Immature natural killer cell (primary cell): Measurements from ENCODE around the gene PIK3C2G. TPM values are rescaled to one million over a fixed set of nuclear protein-coding genes. Genes with fewer than 3 reads are reported as not detected.

Experiments used
- DNase-seq, 3 donors: peaks; one replicate each; pipeline ENCODE4 v3.0.0; 2022; ENCODE audit warnings: mixed read lengths in 1 of 3
- H3K27ac Mint-ChIP-seq, 6 donors: one replicate each; pipeline ENCODE4 v1.8.0; 2020; ENCODE audit warnings: mixed read lengths in 6 of 6, mild to moderate bottlenecking in 5 of 6, inconsistent platforms in 4 of 6, moderate library complexity in 3 of 6
- H3K27me3 Mint-ChIP-seq, 3 donors: one replicate each; pipeline ENCODE4 v1.8.0; 2020 to 2021; ENCODE audit warnings: low read depth in 3 of 3, mild to moderate bottlenecking in 3 of 3, mixed read lengths in 3 of 3, moderate library complexity in 3 of 3, inconsistent platforms in 1 of 3
- H3K36me3 Mint-ChIP-seq, 3 donors: one replicate each; pipeline ENCODE4 v1.8.0; 2020; ENCODE audit warnings: mixed read lengths in 3 of 3, inconsistent platforms in 2 of 3, mild to moderate bottlenecking in 2 of 3
- H3K4me1 Mint-ChIP-seq, 2 donors: one replicate each; pipeline ENCODE4 v1.8.0; 2020; ENCODE audit warnings: inconsistent platforms in 2 of 2, mild to moderate bottlenecking in 2 of 2, mixed read lengths in 2 of 2, moderate library complexity in 1 of 2
- H3K4me3 Mint-ChIP-seq, 5 donors: one replicate each; pipeline ENCODE4 v1.8.0; 2020; ENCODE audit warnings: mild to moderate bottlenecking in 5 of 5, mixed read lengths in 5 of 5, inconsistent platforms in 3 of 5, moderate library complexity in 3 of 5
- H3K9me3 Mint-ChIP-seq, 6 donors: one replicate each; pipeline ENCODE4 v1.8.0; 2020; ENCODE audit warnings: mild to moderate bottlenecking in 6 of 6, mixed read lengths in 6 of 6, inconsistent platforms in 4 of 6, moderate library complexity in 3 of 6
- polyA plus RNA-seq, 3 donors: library from polyadenylated mRNA; unstranded; fragments of 300-500 nt; fragmentation: Illumina TruSeq; gene quantifications; one replicate each; pipeline ENCODE4 v1.2.3, GENCODE V29; 2021

The PIK3C2G gene
- polyA plus RNA-seq, 3 donors from 2014 or later, result not detected

DNA sequence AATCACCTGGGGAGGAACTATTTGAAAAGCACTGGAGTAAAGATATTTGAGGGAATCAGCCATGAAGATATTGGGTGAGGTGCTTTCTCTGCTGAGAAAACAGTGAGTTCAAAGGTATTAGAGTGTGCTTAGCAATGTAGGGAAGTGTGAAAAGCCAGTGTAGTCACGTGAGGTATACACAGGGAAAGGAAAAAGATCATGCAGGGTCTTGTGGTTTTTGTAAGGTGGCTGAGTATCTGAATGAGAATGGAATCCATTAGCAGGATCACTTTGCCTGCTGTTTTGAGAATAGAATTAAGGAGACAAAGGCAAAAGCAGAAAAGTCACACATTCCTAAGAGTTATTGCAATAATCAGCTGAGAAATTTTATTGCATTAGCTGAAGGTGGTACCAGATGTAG, 193.0 kb downstream of the PIK3C2G start:
- H3K27ac Mint-ChIP-seq, result no peak overlapping the region
- no peak for DNase-seq
- peaks cover 11 to 43% (median 20%) of the 10 kb centered on the region in 6 donors for H3K9me3 Mint-ChIP-seq
- no peaks in the 10 kb centered on the region for H3K4me1 Mint-ChIP-seq
- peaks cover 0 to 3% (median 0%) of the 10 kb centered on the region in 3 donors for H3K27me3 Mint-ChIP-seq
- no peak overlapping the region for H3K4me3 Mint-ChIP-seq
- no peaks in the 10 kb centered on the region for H3K36me3 Mint-ChIP-seq

DNA sequence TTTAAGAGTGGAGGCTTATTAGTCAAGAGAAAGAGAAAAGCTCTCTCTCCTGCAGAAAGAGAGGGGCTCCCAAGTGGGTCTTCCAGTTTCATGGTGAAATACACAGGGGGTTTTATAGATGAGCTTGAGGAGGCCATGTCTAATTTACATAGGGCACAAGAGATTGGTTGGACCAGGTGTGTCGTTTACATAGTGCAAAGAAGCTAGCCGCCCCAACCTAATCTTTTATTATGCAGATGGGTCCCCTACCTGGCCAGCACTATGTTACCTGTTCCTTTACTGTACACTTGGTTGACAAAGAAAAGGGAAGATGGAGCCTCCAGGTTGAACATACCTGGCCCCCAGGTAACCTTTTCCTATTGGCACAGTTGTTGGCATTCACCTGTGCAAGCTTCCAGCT, 195.0 kb downstream of the PIK3C2G start:
- DNase-seq, result no peak
- H3K27ac Mint-ChIP-seq, result no peak overlapping the region
- H3K36me3 Mint-ChIP-seq, result no peaks in the 10 kb centered on the region
- H3K9me3 Mint-ChIP-seq, result peaks cover 6 to 43% (median 15%) of the 10 kb centered on the region in 6 donors
- H3K27me3 Mint-ChIP-seq, result peaks cover 0 to 3% (median 0%) of the 10 kb centered on the region in 3 donors
- no peaks in the 10 kb centered on the region for H3K4me1 Mint-ChIP-seq
- H3K4me3 Mint-ChIP-seq, result no peak overlapping the region

DNA sequence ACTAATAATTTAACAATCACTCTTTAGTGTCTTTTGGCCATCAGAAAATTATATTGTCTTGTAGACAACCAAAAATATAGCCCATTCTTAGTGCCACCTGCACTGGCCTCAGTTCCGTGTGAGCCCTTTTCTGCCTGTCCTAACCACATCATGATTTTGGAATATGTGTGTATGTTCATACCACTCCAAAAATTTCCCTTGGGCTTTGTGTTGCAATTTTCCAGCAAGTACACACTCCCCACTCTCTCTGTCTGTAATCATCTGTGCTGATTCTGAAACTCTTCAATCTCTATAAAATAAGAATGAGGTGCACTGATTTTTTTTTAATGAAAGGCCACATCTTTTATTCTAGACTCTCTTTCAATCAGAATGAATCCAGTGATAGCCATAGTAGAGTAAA, 196.0 kb downstream of the PIK3C2G start:
- Mint-ChIP-seq H3K27me3 (peaks cover 0 to 3% (median 0%) of the 10 kb centered on the region in 3 donors), H3K9me3 (peaks cover 6 to 43% (median 14%) of the 10 kb centered on the region in 6 donors), H3K4me1 (no peaks in the 10 kb centered on the region), H3K36me3 (no peaks in the 10 kb centered on the region), H3K27ac (no peak overlapping the region), H3K4me3 (no peak overlapping the region)
- DNase-seq, result no peak

DNA sequence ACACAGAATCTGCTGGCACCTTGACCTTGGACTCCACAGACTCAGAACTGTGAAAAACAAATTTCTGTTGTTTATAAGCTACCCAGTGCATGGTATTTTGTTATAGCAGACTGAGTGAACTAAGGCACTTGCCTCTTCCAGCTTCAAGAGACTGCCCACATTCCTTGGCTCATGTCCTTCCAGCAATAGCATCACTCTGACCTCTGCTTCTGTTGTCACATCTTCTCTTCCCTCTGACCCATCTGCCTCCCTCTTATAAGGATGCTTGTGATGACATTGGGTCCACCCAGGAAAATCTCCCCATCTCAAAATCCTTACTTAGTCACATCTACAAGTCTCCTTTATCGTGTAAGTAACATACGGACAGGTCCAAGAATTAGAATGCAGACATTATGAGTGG, 200.4 kb downstream of the PIK3C2G start:
- H3K4me1 Mint-ChIP-seq, result no peaks in the 10 kb centered on the region
- no peak for DNase-seq
- no peaks in the 10 kb centered on the region for H3K36me3 Mint-ChIP-seq
- peaks cover 0 to 34% (median 3%) of the 10 kb centered on the region in 6 donors for H3K9me3 Mint-ChIP-seq
- H3K4me3 Mint-ChIP-seq, result no peak overlapping the region
- H3K27me3 Mint-ChIP-seq, result no peaks in the 10 kb centered on the region
- no peak overlapping the region for H3K27ac Mint-ChIP-seq

DNA sequence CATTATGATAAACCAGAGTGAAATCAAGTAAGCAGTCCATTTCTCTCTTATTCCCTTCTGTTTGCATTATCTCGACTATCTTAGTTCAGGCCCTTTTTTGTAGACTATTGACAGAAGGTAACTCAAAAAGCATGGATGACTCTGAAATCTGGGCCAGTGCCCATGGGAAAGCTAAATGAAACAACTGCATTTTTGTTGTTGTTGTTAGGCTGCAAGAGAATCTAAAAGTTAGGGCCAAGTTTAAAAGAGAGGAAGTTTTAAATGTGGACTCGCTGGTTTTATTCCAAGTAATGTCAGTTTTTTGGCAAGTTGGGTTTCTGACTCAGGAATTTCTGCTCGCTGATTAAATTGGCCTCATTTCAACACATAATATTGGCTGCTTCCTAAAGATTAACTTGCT, 201.1 kb downstream of the PIK3C2G start:
- H3K27ac Mint-ChIP-seq, result no peak overlapping the region
- no peaks in the 10 kb centered on the region for H3K4me1 Mint-ChIP-seq
- H3K9me3 Mint-ChIP-seq, result peaks cover 0 to 27% (median 4%) of the 10 kb centered on the region in 6 donors
- DNase-seq, result no peak
- H3K27me3 Mint-ChIP-seq, result no peaks in the 10 kb centered on the region
- H3K36me3 Mint-ChIP-seq, result no peaks in the 10 kb centered on the region
- H3K4me3 Mint-ChIP-seq, result no peak overlapping the region

DNA sequence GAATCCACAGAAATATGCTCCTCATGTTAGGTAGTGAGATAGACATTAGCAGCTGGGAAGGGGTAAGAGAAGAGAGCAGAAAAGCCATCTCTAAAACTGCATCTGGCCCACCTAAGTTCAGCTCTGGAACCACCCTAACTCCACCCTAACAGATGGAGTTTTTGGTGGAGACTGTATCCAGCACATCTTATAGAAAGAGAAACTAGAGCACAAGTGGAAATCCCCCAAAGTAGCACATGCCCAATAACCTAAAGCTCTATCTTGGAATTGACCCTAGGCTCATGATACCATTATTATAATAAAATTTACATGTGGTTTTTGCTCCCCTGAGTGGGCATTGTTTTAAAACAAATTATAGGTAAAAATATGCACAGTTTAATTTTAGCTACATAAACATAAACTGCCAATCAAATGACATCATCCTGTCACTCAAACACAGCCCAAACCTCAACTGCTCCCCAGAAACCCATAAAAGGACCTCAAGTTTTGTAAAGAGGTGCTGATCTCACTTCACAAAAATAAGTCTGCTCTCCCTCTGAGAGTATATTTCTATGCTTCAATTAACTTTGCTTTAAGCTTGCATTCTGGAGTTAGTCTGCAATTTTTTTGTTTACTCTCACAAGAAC, 206.4 kb downstream of the PIK3C2G start:
- H3K27ac Mint-ChIP-seq, result no peak overlapping the region
- H3K27me3 Mint-ChIP-seq, result no peaks in the 10 kb centered on the region
- DNase-seq, result no peak
- H3K36me3 Mint-ChIP-seq, result no peaks in the 10 kb centered on the region
- no peak overlapping the region for H3K4me3 Mint-ChIP-seq
- H3K9me3 Mint-ChIP-seq, result peaks cover 0 to 27% (median 10%) of the 10 kb centered on the region in 6 donors
- H3K4me1 Mint-ChIP-seq, result no peaks in the 10 kb centered on the region

DNA sequence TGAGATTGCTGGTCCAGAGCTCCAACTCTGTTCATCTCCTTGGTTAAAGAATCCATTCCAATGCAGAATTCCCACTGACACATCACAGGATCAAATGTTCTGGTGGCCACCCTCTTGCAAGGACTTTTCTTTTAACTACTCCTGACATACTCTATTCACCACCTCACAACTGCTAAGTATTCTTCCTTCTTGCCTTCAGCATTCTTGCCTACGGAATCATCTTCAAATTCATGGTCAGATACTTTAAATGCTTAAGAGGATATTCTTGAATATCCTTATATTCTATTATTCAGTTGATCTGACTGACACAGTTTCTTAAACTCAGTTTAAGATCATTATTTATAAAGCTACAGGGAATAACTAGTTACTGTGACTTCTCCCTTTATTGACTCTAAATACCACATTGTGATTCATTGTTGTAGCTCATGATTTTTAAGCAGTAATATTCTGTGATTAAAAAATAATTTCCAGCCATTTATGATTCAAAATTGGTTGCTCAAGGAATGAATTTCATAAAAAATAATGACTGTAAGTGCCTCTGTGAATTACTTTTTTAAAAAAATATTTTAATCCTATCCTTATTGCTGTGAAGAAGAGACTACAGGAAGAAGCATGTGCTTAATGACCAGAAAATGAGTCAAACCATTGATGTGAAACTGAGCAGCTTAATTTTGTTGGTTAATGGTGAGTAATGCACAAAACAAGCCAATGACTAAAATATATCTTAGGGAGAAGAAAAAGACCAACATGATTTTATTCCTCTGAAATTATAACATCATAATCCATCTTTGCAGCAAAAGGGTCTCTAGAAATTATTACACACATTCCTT, 207.1 kb downstream of the PIK3C2G start:
- no peaks in the 10 kb centered on the region for H3K27me3 Mint-ChIP-seq
- H3K27ac Mint-ChIP-seq, result no peak overlapping the region
- peaks cover 0 to 29% (median 10%) of the 10 kb centered on the region in 6 donors for H3K9me3 Mint-ChIP-seq
- H3K36me3 Mint-ChIP-seq, result no peaks in the 10 kb centered on the region
- no peak for DNase-seq
- H3K4me3 Mint-ChIP-seq, result no peak overlapping the region
- no peaks in the 10 kb centered on the region for H3K4me1 Mint-ChIP-seq

DNA sequence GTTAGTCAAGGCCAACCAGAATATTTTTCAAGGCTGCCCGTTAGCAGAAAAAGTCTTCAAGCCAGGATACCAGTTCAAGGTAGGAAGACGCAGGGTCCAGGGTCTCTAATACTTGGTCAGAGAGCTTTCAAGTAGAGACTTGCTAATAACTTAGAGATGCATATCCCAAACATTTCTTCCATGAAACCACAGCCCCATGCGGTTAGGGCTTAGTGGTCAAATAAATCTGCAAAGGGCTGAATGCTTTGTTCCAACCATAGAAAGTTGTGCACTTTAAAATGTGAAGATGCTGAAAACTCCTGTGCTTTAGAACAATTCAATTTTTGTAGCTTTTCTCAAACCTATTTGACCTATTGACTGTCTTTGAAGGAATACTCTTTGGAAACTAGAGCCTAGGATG, 208.9 kb downstream of the PIK3C2G start:
- Mint-ChIP-seq H3K27me3 (no peaks in the 10 kb centered on the region), H3K4me1 (no peaks in the 10 kb centered on the region), H3K27ac (no peak overlapping the region)

DNA sequence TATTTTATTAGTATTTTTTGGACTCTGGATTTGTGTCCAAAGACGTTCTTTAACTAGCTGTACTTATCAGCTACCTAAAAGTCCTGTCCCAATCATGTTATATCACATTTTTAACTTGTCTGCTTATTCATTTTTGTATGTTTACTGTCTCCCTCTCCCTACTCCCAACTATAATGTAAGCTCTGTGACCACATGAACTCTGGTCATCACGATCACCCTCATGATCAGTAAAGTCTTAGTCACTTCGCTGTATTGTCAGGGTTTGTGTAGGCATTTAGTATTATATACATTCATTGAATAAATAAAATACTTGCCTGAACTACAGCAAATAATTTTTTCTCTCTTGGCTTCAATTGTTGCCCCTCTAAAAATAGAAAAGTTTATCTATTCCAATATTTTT, 211.0 kb downstream of the PIK3C2G start:
- Mint-ChIP-seq H3K4me1 (no peaks in the 10 kb centered on the region), H3K4me3 (no peak overlapping the region), H3K9me3 (peaks cover 0 to 28% (median 12%) of the 10 kb centered on the region in 6 donors), H3K27ac (no peak overlapping the region), H3K27me3 (peaks cover 0 to 3% (median 0%) of the 10 kb centered on the region in 3 donors), H3K36me3 (no peaks in the 10 kb centered on the region)
- DNase-seq, result no peak

More for the DNA sequence above, 208.9 kb downstream of the PIK3C2G start:
- Mint-ChIP-seq H3K9me3 (peaks cover 0 to 24% (median 10%) of the 10 kb centered on the region in 6 donors), H3K4me3 (no peak overlapping the region), H3K36me3 (no peaks in the 10 kb centered on the region)
- DNase-seq, result no peak

DNA sequence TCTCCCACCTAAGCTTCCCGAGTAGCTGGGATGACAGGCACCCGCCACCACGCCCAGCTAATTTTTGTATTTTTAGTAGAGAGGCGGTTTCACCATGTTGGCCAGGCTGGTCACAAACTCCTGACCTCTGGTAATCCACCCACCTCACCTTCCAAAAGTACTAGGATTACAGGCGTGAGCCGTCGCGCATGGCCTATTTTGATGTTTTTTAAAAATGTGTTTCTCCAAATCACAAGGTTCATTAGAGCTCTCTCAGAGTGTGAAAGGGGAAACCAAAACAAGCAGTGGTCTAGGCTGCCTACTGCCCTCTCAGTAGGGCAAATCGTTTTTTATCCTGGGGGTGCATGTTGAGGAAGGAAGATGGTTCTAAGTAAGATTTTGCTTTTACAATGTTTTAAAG, 211.5 kb downstream of the PIK3C2G start:
- no peak for DNase-seq
- Mint-ChIP-seq H3K9me3 (peaks cover 0 to 28% (median 12%) of the 10 kb centered on the region in 6 donors), H3K27ac (no peak overlapping the region), H3K4me1 (no peaks in the 10 kb centered on the region), H3K27me3 (peaks cover 0 to 3% (median 0%) of the 10 kb centered on the region in 3 donors), H3K36me3 (no peaks in the 10 kb centered on the region), H3K4me3 (no peak overlapping the region)

DNA sequence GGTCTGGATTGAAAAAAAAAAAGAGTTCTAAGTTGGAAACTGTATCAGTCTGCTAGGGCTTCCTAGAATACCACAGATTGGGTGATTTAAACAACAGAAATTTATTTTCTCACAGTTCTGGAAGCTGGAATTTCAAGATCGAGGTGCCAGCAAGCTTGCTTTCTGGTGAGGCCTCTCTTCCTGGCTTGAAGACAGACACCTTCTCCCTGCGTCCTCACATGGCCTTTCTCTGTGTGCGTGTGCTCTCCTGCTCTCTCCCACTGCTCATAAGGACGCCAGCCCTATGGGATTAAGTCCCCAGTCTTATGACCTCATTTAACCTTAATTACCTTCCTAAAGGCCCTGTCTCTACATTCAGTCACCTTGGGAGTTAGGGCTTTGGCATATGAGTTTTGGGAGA, 215.5 kb downstream of the PIK3C2G start:
- Mint-ChIP-seq H3K27ac (no peak overlapping the region), H3K27me3 (peaks cover 0 to 3% (median 0%) of the 10 kb centered on the region in 3 donors), H3K36me3 (no peaks in the 10 kb centered on the region), H3K9me3 (peaks cover 0 to 39% (median 7%) of the 10 kb centered on the region in 6 donors), H3K4me3 (no peak overlapping the region), H3K4me1 (no peaks in the 10 kb centered on the region)
- DNase-seq, result no peak

DNA sequence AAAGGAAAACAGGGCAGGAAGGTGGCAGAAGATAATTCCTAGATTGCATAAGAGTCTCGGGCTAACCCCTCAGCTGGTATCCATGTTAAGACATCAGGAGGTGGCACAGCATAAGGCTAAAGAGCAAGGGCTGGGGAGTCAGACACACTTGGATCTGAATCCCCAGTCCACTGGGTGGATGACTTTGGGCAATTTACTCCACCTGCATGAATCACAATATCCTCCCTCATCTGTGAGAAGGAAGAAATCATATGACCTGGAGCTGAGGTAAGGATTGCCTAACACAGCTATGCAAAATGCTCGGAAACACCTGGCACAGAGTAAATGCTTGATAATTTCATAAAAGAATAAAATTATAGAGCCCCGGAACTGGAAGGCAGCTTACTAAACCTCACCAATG, 217.9 kb downstream of the PIK3C2G start:
- Mint-ChIP-seq H3K36me3 (no peaks in the 10 kb centered on the region), H3K4me3 (no peak overlapping the region), H3K27me3 (peaks cover 0 to 3% (median 0%) of the 10 kb centered on the region in 3 donors), H3K27ac (no peak overlapping the region), H3K9me3 (peaks cover 0 to 32% (median 10%) of the 10 kb centered on the region in 6 donors), H3K4me1 (no peaks in the 10 kb centered on the region)
- DNase-seq, result no peak

DNA sequence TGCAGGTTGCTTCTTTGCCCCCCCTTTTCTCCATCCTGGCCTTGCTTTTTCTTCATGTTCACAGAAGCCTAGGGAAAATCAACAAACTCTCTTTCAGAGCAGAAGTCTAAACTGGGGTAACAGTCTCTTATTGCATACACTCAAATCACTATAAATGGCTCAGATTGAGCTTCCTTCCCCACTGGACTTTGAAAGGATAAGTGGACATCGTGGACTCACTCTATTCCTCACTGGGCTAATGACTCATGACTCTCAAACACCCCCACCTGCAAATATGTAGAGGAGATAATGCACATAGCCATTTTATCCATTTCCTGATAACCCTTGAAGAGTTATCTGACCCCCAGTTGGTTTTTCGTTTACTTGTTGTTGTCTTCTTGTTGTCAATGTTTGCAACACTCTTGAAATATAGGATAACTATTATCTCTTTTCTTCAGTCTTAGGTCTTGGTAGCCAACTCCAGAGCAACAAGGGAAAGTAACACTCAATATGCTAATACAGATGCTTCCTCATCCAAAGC, 221.3 kb downstream of the PIK3C2G start:
- H3K9me3 Mint-ChIP-seq, result peaks cover 0 to 32% (median 13%) of the 10 kb centered on the region in 6 donors
- no peaks in the 10 kb centered on the region for H3K4me1 Mint-ChIP-seq

DNA sequence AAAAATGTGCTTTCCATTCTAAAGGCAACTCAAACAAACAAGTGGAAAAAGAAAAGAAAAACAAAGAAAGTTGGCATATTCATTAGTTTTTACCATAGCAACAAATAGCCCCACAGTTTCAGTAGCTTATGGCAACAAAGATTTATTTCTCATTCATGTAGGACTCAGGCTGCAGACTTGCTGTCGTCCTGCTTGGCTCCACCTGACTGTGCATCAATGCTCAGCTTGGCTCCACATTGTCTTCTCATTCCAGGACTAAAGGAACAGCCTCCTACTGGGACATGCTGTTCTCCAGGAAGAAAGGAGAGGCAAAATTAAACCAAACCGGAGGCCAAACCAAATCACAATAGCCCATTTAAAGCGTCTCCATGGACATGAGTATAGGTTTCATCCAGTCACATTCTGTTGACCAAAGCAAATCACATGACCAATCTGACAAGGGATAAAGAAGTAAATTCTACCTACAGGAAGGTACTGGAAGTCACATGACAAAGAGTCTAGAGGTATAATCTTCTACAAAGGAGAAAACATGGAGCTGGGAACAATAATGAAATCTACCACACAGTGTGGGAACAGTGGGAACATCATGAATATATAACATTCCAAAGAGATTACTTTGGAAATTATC, 222.5 kb downstream of the PIK3C2G start:
- H3K27me3 Mint-ChIP-seq, result no peaks in the 10 kb centered on the region
- no peaks in the 10 kb centered on the region for H3K4me1 Mint-ChIP-seq
- H3K27ac Mint-ChIP-seq, result no peak overlapping the region
- peaks cover 2 to 32% (median 16%) of the 10 kb centered on the region in 6 donors for H3K9me3 Mint-ChIP-seq
- DNase-seq, result no peak
- no peak overlapping the region for H3K4me3 Mint-ChIP-seq
- H3K36me3 Mint-ChIP-seq, result peaks cover 0 to 5% (median 0%) of the 10 kb centered on the region in 3 donors

More for the DNA sequence above, 221.3 kb downstream of the PIK3C2G start:
- DNase-seq, result no peak
- no peak overlapping the region for H3K27ac Mint-ChIP-seq
- no peaks in the 10 kb centered on the region for H3K27me3 Mint-ChIP-seq
- no peak overlapping the region for H3K4me3 Mint-ChIP-seq
- H3K36me3 Mint-ChIP-seq, result peaks cover 0 to 5% (median 0%) of the 10 kb centered on the region in 3 donors
